NCI-H2029 treated with DMSO at 0.1 percent for 48 hours (cell line): ENCODE data around the gene SBK1.
"Not testable (repeated sequence)": the region's sequence is repeated elsewhere in the genome, so short reads cannot be mapped to it uniquely, and the experiment has no call there.

Experiments
- DNase-seq: peaks from one replicate; lab custom pipeline; 2025; lab: John Stamatoyannopoulos, UW

The SBK1 gene

GRCh38 chr16:28335678-28336077 is 43.4 kb downstream of the SBK1 start:
- not testable (repeated sequence) for DNase-seq

- not testable (repeated sequence) for DNase-seq
These were observed 44.8 kb downstream of the SBK1 start for GRCh38 chr16:28336940-28337710.

DNA sequence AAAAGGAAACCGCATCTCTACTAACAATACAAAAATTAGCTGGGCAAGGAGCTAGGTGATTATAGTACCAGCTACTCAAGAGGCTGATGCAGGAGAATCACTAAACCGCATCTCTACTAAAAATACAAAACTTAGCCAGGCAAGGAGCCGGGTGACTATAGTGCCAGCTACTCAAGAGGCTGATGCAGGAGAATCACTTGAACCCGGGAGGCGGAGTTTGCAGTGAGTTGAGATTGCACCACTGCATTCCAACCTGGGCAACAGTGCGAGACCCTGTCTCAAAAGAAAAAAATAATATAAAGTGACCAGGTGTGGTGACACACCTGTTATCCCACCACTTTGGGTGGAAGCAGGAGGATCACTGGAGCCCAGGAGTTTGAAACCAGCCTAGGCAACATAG is 45.9 kb downstream of the SBK1 start:
- not testable (repeated sequence) for DNase-seq

DNA sequence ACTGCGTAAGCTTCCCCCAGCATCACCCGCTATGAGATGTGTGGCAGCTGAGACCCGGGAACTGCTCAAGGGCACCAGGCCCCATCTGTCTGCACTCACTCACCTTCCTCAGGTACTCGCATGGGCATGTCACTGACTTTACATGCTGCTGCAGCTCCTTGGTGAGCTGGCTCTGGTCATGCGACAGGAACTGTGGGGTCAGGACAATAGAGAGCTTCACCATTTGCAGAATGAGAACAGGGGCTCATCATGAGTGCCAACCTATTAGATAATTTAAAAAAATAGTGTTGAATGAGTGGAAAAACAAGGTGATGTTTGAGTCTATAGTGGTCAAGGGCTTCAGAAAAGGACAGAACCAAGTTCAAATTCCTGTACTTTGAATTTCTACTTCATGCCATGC is 70.3 kb downstream of the SBK1 start:
- DNase-seq: not testable (repeated sequence)

DNA sequence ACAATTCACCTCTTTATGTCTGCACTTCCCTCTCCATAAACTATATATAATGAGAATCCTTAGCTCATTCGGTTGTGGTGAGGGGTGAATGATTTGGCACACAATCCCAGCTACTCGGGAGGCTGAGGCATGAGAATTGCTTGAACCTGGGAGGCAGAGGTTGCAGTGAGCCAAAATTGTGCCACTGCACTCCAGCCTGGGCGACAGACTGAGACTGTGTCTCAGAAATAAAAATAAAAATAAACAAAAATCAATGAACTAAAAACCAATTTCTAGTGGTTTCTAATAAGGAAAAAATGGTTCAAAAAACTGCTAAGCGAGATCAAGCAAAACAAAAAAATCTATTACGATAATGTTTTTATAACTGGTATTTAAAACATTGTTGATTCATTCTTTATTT is 71.1 kb downstream of the SBK1 start, which contains the start of gene NPIPB6:
TSS of gene NPIPB6 (minus strand) at position 101 of the 400 bp plus-strand sequence. CDS start 686 bp downstream, outside the sequence.
- DNase-seq: not testable (repeated sequence)

GRCh38 chr16:28364268-28365173 is 72.2 kb downstream of the SBK1 start:
- not testable (repeated sequence) for DNase-seq

GRCh38 chr16:28367926-28368325 is 75.6 kb downstream of the SBK1 start:
- not testable (repeated sequence) for DNase-seq
